Measurements from ENCODE around the gene FN1. TPM values are rescaled to one million over a fixed set of nuclear protein-coding genes. Genes with fewer than 3 reads are reported as not detected.

Gene FN1
- polyA plus RNA-seq, 3 donors from 2014 or later: 0.69 TPM; not detected in 2

DNA sequence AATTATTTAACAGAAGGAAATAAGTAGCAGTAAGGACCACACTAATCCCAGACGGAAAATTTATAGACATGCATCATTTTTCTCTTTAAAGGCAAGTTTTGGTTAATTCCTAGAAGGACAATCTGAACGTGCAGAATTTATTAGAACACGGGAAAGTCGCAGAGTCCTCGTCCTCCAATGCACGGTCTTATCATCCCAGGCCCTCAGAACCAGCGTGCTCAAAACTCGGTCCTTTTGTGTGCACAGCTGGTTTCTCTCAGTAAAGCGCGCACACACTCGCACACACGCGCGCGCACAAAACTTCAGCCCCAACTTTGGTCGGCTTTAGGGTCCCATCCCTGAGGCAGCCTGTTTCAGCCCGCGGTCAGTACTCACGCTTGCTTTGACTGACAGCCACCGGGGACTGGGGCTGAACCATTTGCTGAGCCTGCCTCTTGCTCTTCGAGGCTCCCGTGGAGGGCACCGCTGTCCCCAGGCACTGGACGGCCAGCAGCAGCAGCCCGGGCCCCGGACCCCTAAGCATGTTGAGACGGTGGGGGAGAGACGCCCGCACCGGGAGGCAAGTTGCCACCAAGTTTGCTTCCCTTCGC is 493 bp downstream of the FN1 start:
- Mint-ChIP-seq H3K4me1 (peaks cover 17 to 23% of the 10 kb centered on the region in 2 donors), H3K27ac (no peak overlapping the region)

DNA sequence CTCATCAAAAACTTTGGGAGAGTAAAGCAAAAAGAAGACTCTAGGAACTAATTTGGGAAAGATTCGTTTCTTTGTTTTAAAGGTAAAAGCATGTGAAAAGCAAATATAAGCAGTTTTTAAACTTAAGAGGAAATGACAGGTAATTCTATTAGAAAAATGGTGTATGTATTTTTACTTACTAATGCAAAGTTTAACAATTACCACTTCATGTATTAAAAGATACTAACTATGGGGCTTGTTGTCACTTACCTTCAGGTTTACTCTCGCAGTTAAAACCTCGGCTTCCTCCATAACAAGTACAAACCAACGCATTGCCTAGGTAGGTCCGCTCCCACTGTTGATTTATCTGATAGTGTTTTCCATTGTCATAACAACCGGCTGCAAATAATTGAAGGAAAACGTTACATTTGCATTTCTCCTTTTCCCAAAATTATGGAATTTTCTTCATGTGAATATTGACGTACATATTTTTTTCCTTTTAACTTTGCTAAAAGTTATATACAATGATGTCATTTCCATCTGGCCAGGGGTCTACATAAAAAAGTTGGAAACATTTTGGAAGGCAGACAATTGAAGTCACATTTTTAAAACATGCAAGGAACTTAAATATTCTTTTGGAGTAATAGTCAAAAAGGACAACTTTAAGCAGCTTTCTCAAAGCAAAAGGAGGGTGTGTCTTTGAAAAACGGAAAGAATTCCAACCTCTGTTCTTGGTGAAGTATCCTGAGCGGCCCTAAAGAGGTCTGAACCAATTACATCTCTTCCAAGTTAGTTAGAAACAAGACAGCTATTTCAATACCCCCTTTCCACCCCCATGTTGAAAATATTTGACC is 1.2 kb downstream of the FN1 start:
- Mint-ChIP-seq H3K27ac (no peak overlapping the region), H3K4me3 (peak overlapping the region; percentile 53 to 76 (median 71)), H3K4me1 (peaks cover 17 to 23% of the 10 kb centered on the region in 2 donors), H3K27me3 (ENCODE audit: low read depth in 3 of 3) (peaks cover 15 to 57% (median 33%) of the 10 kb centered on the region in 3 donors), H3K9me3 (peaks cover 0 to 1% (median 0%) of the 10 kb centered on the region in 6 donors), H3K36me3 (no peaks in the 10 kb centered on the region)
- DNase-seq: no peak

More for the DNA sequence above, 493 bp downstream of the FN1 start:
- H3K9me3 Mint-ChIP-seq: peaks cover 0 to 1% (median 0%) of the 10 kb centered on the region in 6 donors
- H3K27me3 Mint-ChIP-seq (ENCODE audit: low read depth in 3 of 3): peaks cover 13 to 54% (median 33%) of the 10 kb centered on the region in 3 donors
- DNase-seq: peak in 2 of 3 donors; percentile 3 to 5
- peak overlapping the region; percentile 53 to 76 (median 71) for H3K4me3 Mint-ChIP-seq
- H3K36me3 Mint-ChIP-seq: no peaks in the 10 kb centered on the region

DNA sequence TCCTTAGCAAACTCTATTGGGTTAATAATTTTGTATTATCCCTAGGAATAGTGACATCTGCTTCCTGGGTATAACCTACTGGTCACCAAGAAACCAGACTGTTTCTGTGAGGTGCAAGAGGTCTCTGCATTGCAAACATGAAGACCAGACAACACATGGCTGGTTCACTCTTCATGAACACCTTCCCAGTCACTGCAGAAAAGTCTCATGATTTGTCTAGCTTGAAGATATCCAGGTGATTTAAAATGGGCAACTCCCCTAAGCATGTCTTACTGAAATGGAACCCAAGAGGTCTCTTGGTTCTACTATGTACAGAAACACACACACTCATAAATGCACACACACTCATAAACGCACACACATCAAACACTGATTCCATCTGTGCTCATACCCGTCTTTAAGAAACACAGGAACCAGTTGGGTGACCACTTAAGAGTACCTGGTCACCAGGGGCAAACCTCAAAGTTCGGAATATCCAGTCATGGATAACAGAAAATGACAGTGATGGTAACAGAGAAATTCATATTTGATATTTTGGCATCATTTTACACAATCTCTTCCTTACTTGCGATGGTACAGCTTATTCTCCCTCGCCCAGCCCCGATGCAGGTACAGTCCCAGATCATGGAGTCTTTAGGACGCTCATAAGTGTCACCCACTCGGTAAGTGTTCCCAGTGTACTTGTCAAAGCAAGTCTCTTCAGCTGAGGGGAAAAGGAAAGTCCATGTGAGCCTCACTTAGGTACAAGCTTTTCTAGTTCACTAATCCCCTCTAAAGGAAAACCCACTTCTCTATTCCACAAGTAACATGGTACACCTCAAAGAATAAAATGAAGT is 2.9 kb downstream of the FN1 start:
- no peaks in the 10 kb centered on the region for H3K36me3 Mint-ChIP-seq

DNA sequence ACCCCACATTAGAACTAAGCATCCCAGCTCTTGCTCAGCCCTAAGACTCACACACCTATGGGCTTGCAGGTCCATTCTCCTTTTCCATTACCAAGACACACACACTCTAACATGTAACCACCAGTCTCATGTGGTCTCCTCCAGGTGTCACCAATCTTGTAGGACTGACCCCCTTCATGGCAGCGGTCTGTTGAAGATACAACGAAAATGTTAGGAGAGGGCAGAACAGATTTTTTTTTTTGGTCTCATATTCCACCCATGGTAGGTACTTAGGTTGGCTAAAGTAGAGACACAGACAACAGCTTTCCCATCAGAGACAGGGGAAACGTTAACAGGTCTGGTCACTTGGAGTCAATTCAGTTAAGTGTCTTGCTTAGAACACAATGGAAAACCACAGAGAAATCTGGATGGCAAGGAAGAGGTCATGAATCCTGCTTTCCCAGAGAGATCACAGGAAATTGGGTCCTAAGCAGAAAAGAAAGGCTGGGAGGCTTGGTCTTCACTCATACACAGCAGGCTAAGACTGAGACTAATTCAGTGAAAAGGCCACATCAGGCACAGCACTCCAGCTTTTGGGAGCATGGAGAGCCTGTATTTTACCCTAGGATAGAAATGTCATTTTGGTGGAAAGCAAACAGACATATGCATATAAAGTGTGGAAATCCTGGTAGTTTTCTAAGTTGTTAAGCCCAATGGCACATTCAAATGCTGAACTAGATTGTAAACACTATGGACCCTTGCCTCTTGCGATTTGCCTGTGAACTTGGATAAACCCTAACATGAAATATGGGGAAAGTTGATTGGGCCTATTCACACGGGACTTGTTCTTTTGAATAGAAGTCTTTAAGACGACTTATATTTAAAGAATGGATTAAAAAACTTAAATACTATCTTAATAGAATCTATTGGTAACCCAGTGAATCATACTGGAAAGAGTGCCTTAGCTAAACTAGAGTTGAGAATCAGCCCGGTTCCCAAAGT is 3.8 kb downstream of the FN1 start:
- H3K4me1 Mint-ChIP-seq: peaks cover 16 to 21% of the 10 kb centered on the region in 2 donors
- H3K4me3 Mint-ChIP-seq: no peak overlapping the region
- no peaks in the 10 kb centered on the region for H3K36me3 Mint-ChIP-seq
- peaks cover 15 to 50% (median 31%) of the 10 kb centered on the region in 3 donors for H3K27me3 Mint-ChIP-seq (ENCODE audit: low read depth in 3 of 3)
- peaks cover 0 to 2% (median under 1%) of the 10 kb centered on the region in 6 donors for H3K9me3 Mint-ChIP-seq
- no peak overlapping the region for H3K27ac Mint-ChIP-seq
- no peak for DNase-seq

More for the DNA sequence above, 2.9 kb downstream of the FN1 start:
- H3K4me1 Mint-ChIP-seq: peaks cover 17 to 23% of the 10 kb centered on the region in 2 donors
- H3K4me3 Mint-ChIP-seq: no peak overlapping the region
- H3K27me3 Mint-ChIP-seq (ENCODE audit: low read depth in 3 of 3): peaks cover 17 to 56% (median 33%) of the 10 kb centered on the region in 3 donors
- no peak overlapping the region for H3K27ac Mint-ChIP-seq
- peaks cover 0 to 2% (median under 1%) of the 10 kb centered on the region in 6 donors for H3K9me3 Mint-ChIP-seq
- no peak for DNase-seq

DNA sequence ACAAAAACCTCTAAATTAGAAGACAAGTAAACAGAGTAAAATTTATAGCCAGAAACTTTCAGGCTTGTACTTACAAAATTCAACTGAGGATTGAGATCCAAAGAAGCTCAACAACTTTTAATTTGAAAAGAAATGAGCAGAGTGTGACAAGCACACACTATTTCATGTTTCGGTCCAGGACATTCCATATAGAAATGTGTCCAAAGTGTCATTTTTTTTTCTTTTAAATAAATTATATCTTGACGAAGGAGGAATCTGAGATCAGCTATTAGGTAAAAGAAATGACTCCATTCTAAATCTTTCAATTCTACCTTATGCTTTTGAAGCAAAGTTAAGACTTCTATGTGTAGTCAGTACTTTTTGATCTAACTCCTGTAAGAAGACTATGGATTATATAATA is 4.6 kb downstream of the FN1 start:
- peaks cover 0 to 2% (median under 1%) of the 10 kb centered on the region in 6 donors for H3K9me3 Mint-ChIP-seq
- no peak overlapping the region for H3K27ac Mint-ChIP-seq
- no peak for DNase-seq
- peaks cover 9 to 13% of the 10 kb centered on the region in 2 donors for H3K4me1 Mint-ChIP-seq
- H3K36me3 Mint-ChIP-seq: no peaks in the 10 kb centered on the region
- H3K27me3 Mint-ChIP-seq (ENCODE audit: low read depth in 3 of 3): peaks cover 9 to 42% (median 24%) of the 10 kb centered on the region in 3 donors
- H3K4me3 Mint-ChIP-seq: no peak overlapping the region

DNA sequence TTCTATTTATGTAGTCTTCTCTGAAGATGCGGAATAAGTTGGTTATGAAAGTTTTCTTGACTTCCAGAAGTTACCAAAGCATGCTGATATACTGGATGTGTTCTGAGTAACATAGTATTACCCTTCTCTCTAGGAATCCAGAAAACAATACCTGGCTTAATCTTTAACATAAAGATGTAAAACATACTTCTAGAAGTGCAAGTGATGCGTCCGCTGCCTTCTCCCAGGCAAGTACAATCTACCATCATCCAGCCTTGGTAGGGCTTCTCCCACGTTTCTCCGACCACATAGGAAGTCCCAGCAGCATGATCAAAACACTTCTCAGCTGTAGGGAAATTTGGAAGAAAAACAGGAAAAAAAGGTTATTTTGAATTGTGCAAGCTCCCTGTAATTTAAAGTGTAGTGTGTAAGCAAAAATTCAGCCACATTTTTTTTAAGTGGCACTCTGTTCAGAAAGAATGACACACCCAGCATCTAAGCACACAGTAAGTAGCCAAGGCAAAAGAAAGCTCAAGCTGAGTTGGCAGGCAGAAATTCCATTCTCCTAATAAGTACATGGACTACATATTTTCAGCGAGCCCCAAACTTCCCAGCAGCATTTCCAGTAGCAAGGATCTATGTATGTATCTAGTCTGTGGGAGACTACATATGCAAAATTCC is 5.2 kb downstream of the FN1 start:
- no peak overlapping the region for H3K4me3 Mint-ChIP-seq
- peaks cover 0 to 2% (median under 1%) of the 10 kb centered on the region in 6 donors for H3K9me3 Mint-ChIP-seq
- no peak for DNase-seq
- H3K27me3 Mint-ChIP-seq (ENCODE audit: low read depth in 3 of 3): peaks cover 9 to 40% (median 22%) of the 10 kb centered on the region in 3 donors
- no peaks in the 10 kb centered on the region for H3K36me3 Mint-ChIP-seq
- H3K27ac Mint-ChIP-seq: no peak overlapping the region
- peaks cover 6 to 11% of the 10 kb centered on the region in 2 donors for H3K4me1 Mint-ChIP-seq

DNA sequence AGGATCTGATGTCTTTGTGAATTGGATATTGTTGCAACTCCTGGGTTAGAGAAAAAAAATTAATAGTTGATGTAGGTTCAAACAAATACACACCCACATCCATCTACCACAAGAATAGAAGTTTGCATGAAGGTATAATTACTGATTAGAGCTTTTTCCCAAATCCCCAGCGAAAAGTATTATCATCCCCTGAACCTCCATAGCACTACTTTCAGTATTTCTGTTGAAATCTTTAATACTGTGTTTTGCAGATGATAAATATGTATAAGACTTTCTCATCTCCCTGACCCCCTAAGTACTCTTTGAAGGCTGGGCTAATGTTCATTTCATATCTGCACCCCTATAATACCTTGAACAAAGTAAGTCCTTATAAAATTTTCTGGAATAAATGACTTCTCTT is 6.4 kb downstream of the FN1 start:
- no peak for DNase-seq
- H3K4me3 Mint-ChIP-seq: no peak overlapping the region
- peaks cover 11 to 31% (median 22%) of the 10 kb centered on the region in 3 donors for H3K27me3 Mint-ChIP-seq (ENCODE audit: low read depth in 3 of 3)
- H3K4me1 Mint-ChIP-seq: no peaks in the 10 kb centered on the region
- H3K36me3 Mint-ChIP-seq: no peaks in the 10 kb centered on the region
- H3K27ac Mint-ChIP-seq: no peak overlapping the region
- H3K9me3 Mint-ChIP-seq: peaks cover 0 to 2% (median under 1%) of the 10 kb centered on the region in 6 donors

DNA sequence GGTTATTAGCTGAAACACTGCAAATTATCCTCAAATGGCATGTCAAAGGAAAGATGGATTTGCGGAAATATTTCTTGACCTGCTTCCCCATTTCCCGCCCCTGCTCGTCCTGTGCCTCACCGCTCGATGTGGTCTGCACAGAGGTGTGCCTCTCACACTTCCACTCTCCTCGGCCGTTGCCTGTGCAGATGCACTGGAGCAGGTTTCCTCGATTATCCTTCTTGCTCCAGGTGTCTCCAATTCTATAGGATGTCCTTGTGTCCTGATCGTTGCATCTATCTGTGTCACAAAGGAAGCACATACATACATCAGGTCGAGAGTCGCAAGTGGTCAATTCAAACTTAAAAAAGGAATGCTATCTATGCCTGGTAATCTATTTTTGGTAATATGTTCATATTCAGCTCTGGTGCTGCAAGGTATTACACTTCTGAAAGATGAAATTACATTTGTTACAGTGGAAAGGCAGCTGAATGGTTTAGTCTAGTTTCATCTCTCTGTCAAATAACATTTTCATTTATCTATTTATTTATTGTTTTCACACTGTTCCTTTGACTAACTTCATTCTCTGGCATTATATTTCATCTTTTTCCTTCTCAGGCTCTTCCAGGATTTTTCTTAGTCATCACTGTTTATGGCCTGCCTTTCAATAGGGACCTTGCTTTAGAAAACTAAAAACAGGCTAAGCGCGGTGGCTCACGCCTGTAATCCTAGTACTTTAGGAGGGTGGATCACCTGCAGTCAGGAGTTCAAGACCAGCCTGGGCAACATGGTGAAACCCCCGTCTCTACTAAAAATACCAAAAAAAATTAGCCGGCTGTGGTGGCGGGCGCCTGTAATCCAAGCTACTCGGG is 7.6 kb downstream of the FN1 start:
- Mint-ChIP-seq H3K27ac (no peak overlapping the region), H3K9me3 (peaks cover 0 to 2% (median under 1%) of the 10 kb centered on the region in 6 donors), H3K4me3 (no peak overlapping the region), H3K27me3 (ENCODE audit: low read depth in 3 of 3) (peaks cover 10 to 30% (median 18%) of the 10 kb centered on the region in 3 donors), H3K4me1 (no peaks in the 10 kb centered on the region), H3K36me3 (no peaks in the 10 kb centered on the region)
- DNase-seq: no peak

DNA sequence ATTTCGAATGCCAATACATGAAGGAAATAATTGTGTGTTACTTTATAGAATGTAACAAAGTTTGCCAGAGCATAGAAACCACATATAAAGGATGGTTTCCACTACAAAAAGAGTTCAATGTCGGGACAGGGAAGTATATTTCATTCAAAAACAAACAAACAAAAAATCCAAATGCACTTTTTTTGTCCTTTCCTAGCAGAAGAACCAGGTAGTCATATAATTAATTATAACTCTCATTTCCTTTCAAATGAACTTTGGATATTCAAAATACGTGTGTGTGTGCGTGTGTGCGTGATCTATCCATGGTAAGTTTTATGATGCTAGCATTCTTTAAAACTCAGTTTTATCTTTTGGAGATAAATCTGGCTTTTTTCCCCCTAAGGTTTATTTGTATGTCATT is 8.3 kb downstream of the FN1 start:
- Mint-ChIP-seq H3K4me3 (no peak overlapping the region), H3K9me3 (peaks cover 0 to 2% (median under 1%) of the 10 kb centered on the region in 6 donors), H3K36me3 (no peaks in the 10 kb centered on the region), H3K27me3 (ENCODE audit: low read depth in 3 of 3) (peaks cover 8 to 26% (median 11%) of the 10 kb centered on the region in 3 donors), H3K4me1 (no peaks in the 10 kb centered on the region), H3K27ac (no peak overlapping the region)
- no peak for DNase-seq

DNA sequence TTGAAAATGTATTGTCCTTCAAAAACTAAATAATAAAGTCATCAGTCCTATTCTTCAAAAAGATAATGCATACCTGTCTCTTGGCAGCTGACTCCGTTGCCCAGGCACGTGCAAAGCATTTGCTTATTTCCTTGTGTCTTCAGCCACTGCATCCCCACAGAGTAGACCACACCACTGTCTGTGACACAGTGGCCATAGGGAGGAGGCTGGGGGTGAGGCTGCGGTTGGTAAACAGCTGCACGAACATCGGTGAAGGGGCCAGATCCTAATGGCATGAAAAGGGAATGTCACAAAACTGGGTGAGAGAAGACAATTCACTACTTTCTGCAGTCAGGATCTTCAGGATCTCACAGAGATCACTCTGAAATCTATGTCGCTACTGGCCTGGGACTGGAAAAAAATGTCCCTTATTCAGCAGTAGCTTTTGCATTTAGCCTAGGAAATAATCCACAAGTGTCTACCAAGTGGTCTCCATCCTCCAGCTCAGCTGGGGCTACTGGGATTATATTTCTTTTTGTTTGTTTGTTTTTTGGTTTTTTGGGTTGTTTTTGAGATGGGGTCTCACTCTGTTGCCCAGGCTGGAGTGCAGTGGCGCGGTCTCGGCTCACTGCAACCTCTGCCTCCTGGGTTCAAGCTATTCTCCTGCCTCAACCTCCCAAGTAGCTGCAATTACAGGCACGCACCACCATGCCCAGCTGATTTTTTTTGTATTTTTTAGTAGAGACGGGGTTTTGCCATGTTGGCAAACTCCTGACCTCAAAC is 10.7 kb downstream of the FN1 start:
- no peak overlapping the region for H3K4me3 Mint-ChIP-seq
- H3K9me3 Mint-ChIP-seq: peaks cover 0 to 2% (median 0%) of the 10 kb centered on the region in 6 donors
- H3K27me3 Mint-ChIP-seq (ENCODE audit: low read depth in 3 of 3): peaks cover 4 to 26% (median 8%) of the 10 kb centered on the region in 3 donors
- no peaks in the 10 kb centered on the region for H3K4me1 Mint-ChIP-seq
- H3K36me3 Mint-ChIP-seq: no peaks in the 10 kb centered on the region
- DNase-seq: no peak
- H3K27ac Mint-ChIP-seq: no peak overlapping the region

DNA sequence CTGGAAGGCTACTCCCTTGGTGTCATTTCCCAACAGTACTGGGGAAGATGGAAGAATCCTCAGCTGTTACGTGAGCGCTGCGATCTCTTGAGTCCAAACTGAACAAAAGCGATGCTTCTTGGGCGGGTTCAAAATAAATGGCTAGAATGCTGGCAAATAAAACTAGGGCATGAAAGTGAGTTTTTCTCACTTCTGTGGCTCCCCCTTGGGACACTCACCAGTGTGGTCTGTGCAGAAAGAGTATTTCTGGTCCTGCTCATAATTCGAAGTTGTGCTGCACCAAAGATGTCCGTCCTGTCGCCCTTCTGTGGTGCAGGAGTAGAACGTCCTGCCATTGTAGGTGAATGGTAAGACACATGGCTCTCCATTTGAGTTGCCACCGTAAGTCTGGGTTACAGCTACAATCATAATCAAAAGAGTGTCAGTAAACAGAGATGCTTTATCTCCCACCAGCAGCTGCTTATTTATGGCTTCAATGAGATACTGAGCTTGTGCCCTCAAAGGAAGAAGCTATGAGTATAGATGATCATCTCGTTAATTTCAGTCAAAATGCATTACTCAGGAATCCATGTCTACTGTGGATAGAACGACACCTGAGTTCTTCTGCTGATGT is 11.8 kb downstream of the FN1 start:
- Mint-ChIP-seq H3K27ac (no peak overlapping the region), H3K36me3 (no peaks in the 10 kb centered on the region), H3K27me3 (ENCODE audit: low read depth in 3 of 3) (peaks cover 4 to 19% (median 6%) of the 10 kb centered on the region in 3 donors)

More for the DNA sequence above, 11.8 kb downstream of the FN1 start:
- no peak for DNase-seq
- Mint-ChIP-seq H3K9me3 (peaks cover 0 to 2% (median 0%) of the 10 kb centered on the region in 6 donors), H3K4me3 (no peak overlapping the region), H3K4me1 (no peaks in the 10 kb centered on the region)
